ENCODE data around the gene LATS2.
"Not testable (repeated sequence)": the region's sequence is repeated elsewhere in the genome, so short reads cannot be mapped to it uniquely, and the experiment has no call there.

The LATS2 gene

DNA sequence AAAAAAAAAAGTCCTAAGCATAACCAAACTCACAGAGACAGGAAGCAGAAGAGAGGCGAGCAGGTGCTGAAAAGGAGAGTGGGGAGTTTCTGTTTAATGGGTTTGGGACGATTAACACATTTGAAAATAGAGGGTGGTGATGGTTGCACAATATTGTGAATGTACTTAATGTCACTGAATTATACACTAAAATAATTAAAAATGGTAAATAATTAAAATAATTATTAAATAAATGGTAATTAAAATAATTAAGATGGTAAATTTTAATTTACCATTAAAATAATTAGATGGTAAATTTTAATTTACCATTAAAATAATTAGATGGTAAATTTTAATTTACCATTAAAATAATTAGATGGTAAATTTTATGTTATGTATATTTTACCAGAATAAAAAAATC is 84.0 kb downstream of the LATS2 start:
- Histone ChIP-seq H3K4me3 (ENCODE audit: low read length) (no peak overlapping the region), H3K9me3 (ENCODE audit: control insufficient read depth, low read length) (no peaks in the 10 kb centered on the region), H3K36me3 (ENCODE audit: control insufficient read depth, insufficient read depth, low read length) (peaks cover 13% of the 10 kb centered on the region), H3K4me1 (ENCODE audit: control insufficient read depth, insufficient read depth, low read length) (no peaks in the 10 kb centered on the region), H3K27me3 (ENCODE audit: control insufficient read depth, insufficient read depth, low read length) (no peaks in the 10 kb centered on the region), H3K9ac (ENCODE audit: low read length) (no peak overlapping the region)

DNA sequence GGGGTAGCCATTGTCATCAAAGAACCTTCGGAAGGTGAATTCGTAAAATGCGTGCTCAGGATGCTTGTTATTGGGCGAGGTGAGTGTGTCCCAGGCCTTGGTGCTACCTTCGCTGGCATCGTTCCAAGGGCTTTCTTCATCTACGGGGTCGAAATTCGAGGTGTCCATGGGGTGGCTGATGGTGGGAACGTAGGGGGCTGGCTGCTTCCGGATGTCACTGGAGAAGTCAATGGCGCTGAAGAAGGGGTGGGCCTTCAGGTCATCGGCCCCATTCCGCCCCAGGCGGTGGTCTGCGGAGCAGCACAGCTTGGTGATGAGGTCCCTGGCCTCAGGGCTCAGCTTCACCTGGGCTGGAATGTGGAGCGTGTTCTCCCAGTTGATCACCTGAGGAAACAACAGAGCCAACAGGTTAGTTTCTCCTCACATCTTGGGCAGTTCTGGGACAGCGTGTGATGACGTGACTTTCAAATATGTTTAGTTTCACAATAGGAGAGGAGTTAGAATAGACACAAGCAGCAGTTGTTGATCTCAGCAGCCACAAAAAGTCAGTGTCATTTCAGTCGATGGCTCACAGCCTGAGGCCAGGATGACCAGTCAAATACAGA is 86.3 kb downstream of the LATS2 start:
- Histone ChIP-seq H3K4me3 (ENCODE audit: low read length) (no peak overlapping the region), H3K4me1 (ENCODE audit: control insufficient read depth, insufficient read depth, low read length) (no peaks in the 10 kb centered on the region), H3K27me3 (ENCODE audit: control insufficient read depth, insufficient read depth, low read length) (no peaks in the 10 kb centered on the region), H3K9me3 (ENCODE audit: control insufficient read depth, low read length) (no peaks in the 10 kb centered on the region), H3K36me3 (ENCODE audit: control insufficient read depth, insufficient read depth, low read length) (peaks cover 6% of the 10 kb centered on the region), H3K9ac (ENCODE audit: low read length) (no peak overlapping the region)

DNA sequence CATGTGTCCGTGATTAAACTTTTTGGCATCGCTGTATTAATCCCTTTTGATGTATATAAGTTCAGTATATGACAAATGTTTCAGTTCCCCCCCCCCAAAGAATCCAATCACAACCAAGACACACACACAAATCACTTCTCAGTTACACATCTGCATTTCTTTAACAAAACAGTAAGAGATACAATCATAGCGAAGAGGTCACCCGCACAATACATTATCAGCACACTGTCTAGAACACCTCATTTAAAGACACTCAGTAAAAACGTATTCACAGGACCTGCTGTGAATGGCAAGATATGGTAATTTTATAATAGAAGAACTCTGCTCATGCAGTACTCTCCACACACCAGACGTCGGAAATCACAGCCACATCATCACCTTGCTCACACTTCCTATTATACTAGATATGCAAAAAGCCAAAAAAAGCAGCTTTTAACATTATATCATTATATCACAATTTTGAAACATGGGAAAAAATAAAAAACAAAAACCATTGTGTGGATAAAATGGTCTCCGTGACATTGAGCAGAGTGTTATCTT is 87.4 kb downstream of the LATS2 start:
- Histone ChIP-seq H3K27me3 (ENCODE audit: control insufficient read depth, insufficient read depth, low read length) (no peaks in the 10 kb centered on the region), H3K4me3 (ENCODE audit: low read length) (no peak overlapping the region), H3K4me1 (ENCODE audit: control insufficient read depth, insufficient read depth, low read length) (no peaks in the 10 kb centered on the region), H3K36me3 (ENCODE audit: control insufficient read depth, insufficient read depth, low read length) (peaks cover 6% of the 10 kb centered on the region), H3K9me3 (ENCODE audit: control insufficient read depth, low read length) (no peaks in the 10 kb centered on the region), H3K9ac (ENCODE audit: low read length) (no peak overlapping the region)

DNA sequence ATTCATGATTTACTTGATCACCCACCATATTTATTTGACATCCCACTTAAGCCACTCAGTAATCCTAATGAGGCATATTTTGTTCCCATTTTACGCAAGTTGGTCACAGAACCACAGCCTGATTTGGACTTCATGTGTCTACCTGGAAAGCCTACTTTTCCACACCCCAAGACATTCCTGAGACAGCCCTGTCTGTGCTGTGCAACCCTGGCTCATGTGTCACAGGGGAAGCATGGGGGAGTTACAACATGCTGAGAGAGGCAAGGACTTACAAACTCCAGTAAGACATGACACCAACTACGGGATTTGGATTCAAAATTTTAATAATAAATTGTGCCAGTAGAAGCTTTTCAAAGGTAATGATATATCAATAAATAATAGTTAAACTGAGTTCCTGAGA is 88.7 kb downstream of the LATS2 start:
- H3K27me3 ChIP-seq (ENCODE audit: control insufficient read depth, insufficient read depth, low read length) = no peaks in the 10 kb centered on the region
- no peaks in the 10 kb centered on the region for H3K4me1 ChIP-seq (ENCODE audit: control insufficient read depth, insufficient read depth, low read length)
- H3K9me3 ChIP-seq (ENCODE audit: control insufficient read depth, low read length) = no peaks in the 10 kb centered on the region
- no peak overlapping the region for H3K4me3 ChIP-seq (ENCODE audit: low read length)
- H3K9ac ChIP-seq (ENCODE audit: low read length) = no peak overlapping the region
- peaks cover 6% of the 10 kb centered on the region for H3K36me3 ChIP-seq (ENCODE audit: control insufficient read depth, insufficient read depth, low read length)

DNA sequence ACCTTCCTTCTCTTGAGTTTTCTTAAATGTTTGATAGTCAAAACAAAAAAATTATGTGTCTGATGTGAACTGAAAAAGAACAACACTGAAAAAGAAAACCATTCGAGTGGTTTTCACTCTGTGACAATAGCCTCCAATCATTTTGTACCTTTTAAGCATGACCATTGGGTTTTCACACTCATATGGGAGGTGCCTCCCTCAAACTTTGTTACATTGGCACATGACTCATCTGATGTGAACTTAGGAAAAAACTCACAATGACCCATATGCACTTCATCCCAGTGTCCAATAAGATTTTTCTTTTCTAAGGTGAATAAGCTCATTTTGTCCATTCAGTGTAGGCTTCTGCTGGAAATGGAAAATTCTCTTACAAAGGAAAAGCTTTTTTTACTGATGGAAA is 92.2 kb downstream of the LATS2 start:
- Histone ChIP-seq H3K9me3 (ENCODE audit: control insufficient read depth, low read length) (no peaks in the 10 kb centered on the region), H3K36me3 (ENCODE audit: control insufficient read depth, insufficient read depth, low read length) (no peaks in the 10 kb centered on the region), H3K4me3 (ENCODE audit: low read length) (no peak overlapping the region), H3K9ac (ENCODE audit: low read length) (no peak overlapping the region), H3K27me3 (ENCODE audit: control insufficient read depth, insufficient read depth, low read length) (no peaks in the 10 kb centered on the region), H3K4me1 (ENCODE audit: control insufficient read depth, insufficient read depth, low read length) (no peaks in the 10 kb centered on the region)

DNA sequence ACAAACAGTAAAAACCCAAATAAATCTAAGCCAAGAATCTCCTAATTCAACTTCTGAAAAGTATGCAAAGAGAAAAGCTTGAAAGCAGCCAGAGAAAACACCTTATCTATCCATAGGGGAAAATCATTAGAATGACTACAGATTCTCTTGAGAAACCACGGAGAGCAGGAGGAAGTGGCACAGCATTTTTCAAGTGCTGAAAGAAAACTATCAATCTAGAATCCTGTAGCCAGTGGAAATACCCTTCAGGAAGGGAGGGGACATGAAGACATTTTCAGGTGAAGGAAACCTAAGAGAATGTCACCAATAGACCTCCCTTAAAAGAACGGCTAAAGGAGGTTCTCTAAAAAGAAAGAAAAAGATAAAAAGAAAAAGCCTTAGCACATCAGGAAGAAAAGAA is 92.6 kb downstream of the LATS2 start:
- Histone ChIP-seq H3K36me3 (ENCODE audit: control insufficient read depth, insufficient read depth, low read length) (no peaks in the 10 kb centered on the region), H3K9ac (ENCODE audit: low read length) (no peak overlapping the region), H3K9me3 (ENCODE audit: control insufficient read depth, low read length) (no peaks in the 10 kb centered on the region), H3K27me3 (ENCODE audit: control insufficient read depth, insufficient read depth, low read length) (no peaks in the 10 kb centered on the region), H3K4me3 (ENCODE audit: low read length) (no peak overlapping the region), H3K4me1 (ENCODE audit: control insufficient read depth, insufficient read depth, low read length) (no peaks in the 10 kb centered on the region)

DNA sequence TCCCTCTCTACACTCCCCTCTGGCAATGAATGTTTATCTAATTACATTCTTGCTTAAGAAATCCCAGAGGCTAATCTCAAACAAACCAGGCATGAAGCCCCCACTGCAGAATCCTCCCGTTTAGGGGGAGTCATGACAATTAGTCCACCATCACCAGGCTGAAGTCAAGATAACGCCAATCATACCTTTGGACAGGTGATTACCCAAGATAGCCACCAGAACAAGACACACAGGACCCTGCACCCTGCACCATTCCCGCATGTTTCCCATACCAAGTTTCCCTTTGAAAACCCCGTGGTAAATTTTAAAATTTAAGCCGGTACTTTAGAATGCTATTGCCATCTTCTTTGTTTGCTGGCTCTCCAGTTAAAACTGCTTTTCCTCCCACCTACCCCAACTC is 94.0 kb downstream of the LATS2 start:
- no peaks in the 10 kb centered on the region for H3K4me1 ChIP-seq (ENCODE audit: control insufficient read depth, insufficient read depth, low read length)
- H3K9me3 ChIP-seq (ENCODE audit: control insufficient read depth, low read length) = no peaks in the 10 kb centered on the region
- H3K36me3 ChIP-seq (ENCODE audit: control insufficient read depth, insufficient read depth, low read length) = no peaks in the 10 kb centered on the region
- H3K4me3 ChIP-seq (ENCODE audit: low read length) = no peak overlapping the region
- H3K27me3 ChIP-seq (ENCODE audit: control insufficient read depth, insufficient read depth, low read length) = no peaks in the 10 kb centered on the region
- no peak overlapping the region for H3K9ac ChIP-seq (ENCODE audit: low read length)

DNA sequence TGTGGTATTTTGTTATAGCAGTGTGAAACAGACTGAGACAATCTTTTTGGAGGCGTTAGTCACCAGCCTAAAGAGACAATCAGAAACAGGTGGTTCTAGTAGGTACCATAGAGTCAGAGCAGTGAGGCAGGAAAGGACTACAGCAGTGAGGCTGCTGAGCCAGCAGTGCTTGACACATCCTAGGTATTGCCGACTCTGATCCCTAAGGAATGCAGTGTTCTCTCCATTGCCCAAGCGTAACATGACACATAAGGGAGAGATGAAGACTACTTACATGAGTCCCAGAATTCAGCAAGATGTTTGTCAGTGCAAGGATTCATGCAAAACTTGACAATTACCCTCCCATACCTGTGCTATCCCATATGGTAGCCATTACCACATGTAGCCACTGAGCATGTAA is 96.5 kb downstream of the LATS2 start:
- no peak overlapping the region for H3K4me3 ChIP-seq (ENCODE audit: low read length)
- no peaks in the 10 kb centered on the region for H3K27me3 ChIP-seq (ENCODE audit: control insufficient read depth, insufficient read depth, low read length)
- H3K9ac ChIP-seq (ENCODE audit: low read length) = no peak overlapping the region
- H3K9me3 ChIP-seq (ENCODE audit: control insufficient read depth, low read length) = no peaks in the 10 kb centered on the region
- no peaks in the 10 kb centered on the region for H3K4me1 ChIP-seq (ENCODE audit: control insufficient read depth, insufficient read depth, low read length)
- no peaks in the 10 kb centered on the region for H3K36me3 ChIP-seq (ENCODE audit: control insufficient read depth, insufficient read depth, low read length)

DNA sequence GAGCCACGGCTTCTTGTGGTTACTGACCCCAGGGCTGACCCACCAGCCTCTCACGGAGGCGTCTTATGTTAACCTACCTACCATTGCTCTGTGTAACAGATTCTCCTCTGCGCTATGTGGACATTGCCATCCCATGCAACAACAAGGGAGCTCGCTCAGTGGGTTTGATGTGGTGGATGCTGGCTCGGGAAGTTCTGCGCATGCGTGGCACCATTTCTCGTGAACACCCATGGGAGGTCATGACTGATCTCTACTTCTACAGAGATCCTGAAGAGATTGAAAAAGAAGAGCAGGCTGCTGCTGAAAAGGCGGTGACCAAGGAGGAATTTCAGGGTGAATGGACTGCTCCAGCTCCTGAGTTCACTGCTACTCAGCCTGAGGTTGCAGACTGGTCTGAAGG is 99.7 kb downstream of the LATS2 start:
- not testable (repeated sequence) for H3K9me3 ChIP-seq (ENCODE audit: control insufficient read depth, low read length); H3K36me3 ChIP-seq (ENCODE audit: control insufficient read depth, insufficient read depth, low read length); H3K4me1 ChIP-seq (ENCODE audit: control insufficient read depth, insufficient read depth, low read length); H3K27me3 ChIP-seq (ENCODE audit: control insufficient read depth, insufficient read depth, low read length); H3K9ac ChIP-seq (ENCODE audit: low read length); H3K4me3 ChIP-seq (ENCODE audit: low read length)

DNA sequence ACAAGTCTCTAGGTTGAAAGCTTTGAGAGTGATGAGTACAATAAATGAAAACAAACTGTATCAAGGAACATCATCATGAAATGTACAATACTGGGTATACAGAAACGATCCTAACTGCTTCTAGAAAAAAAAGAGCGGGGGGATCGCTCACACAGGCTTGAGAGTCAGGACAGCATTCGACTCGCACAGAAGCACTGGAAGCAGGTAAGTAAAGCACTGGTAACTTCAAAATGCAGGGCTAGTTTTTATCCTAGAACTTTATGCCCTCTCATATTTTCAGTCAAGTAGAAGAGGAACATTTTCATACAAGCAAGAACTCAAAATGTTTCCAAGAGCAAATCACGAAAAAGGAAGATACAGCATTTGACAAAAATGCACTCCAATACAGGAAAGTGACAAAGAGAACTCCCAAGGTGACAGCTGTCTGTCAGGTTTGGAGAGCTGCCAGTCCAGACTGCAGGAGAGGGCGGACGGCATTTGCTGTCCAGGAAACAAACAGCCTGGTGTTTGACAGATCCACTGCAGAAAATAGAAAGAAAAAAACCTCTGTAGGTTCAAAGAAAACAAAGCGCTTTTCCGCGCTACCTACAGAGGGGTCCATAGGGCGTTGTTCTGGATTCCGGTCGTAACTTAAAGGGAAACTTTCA is 100.6 kb downstream of the LATS2 start:
- H3K36me3 ChIP-seq (ENCODE audit: control insufficient read depth, insufficient read depth, low read length) = no peaks in the 10 kb centered on the region
- no peaks in the 10 kb centered on the region for H3K4me1 ChIP-seq (ENCODE audit: control insufficient read depth, insufficient read depth, low read length)
- H3K9me3 ChIP-seq (ENCODE audit: control insufficient read depth, low read length) = no peaks in the 10 kb centered on the region
- no peak overlapping the region for H3K9ac ChIP-seq (ENCODE audit: low read length)
- H3K27me3 ChIP-seq (ENCODE audit: control insufficient read depth, insufficient read depth, low read length) = no peaks in the 10 kb centered on the region
- no peak overlapping the region for H3K4me3 ChIP-seq (ENCODE audit: low read length)

DNA sequence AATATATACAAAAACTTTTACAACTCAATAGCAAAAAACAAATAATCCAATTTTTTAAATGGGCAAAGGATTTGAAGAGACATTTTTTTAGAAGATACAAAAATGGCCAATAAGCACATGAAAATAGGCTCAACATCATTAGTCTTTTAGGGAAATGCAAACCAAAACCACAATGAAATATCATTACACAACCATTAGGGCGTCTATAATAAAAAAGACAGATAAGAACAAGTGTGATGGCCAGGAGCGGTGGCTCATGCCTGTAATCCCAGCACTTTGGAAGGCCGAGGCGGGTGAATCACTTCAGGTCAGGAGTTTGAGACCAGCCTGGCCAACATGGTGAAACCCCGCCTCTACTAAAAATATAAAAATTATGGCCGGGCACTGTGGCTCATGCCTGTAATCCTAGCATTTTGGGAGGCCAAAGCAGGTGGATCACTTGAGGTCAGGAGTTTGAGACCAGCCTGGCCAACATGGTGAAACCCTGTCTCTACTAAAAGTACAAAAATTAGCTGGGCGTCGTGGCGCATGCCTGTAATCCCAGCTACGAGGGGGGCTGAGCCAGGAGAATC is 104.3 kb downstream of the LATS2 start:
- H3K36me3 ChIP-seq (ENCODE audit: control insufficient read depth, insufficient read depth, low read length); H3K9ac ChIP-seq (ENCODE audit: low read length); H3K27me3 ChIP-seq (ENCODE audit: control insufficient read depth, insufficient read depth, low read length): not testable (repeated sequence)

DNA sequence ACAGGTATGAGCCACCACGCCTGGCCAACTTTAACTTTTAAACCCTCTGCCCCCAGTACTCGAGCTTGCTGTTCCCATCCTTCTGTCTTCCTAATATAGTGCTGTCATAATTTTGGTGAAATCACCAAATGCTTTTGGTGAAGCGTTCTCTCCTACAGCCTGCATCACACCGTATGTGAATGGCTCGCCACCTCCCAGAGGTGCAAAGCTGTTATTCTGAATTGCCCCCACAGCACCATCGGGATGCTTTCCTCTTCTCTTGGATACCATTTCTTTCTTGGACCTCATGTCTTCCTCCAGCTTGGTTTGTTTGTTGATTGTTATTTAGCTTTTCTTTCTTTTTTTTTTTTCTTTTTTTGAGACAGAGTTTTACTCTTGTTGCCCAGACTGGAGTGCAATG is 105.9 kb downstream of the LATS2 start:
- Histone ChIP-seq H3K27me3 (ENCODE audit: control insufficient read depth, insufficient read depth, low read length) (no peaks in the 10 kb centered on the region), H3K9ac (ENCODE audit: low read length) (no peak overlapping the region), H3K36me3 (ENCODE audit: control insufficient read depth, insufficient read depth, low read length) (no peaks in the 10 kb centered on the region), H3K4me1 (ENCODE audit: control insufficient read depth, insufficient read depth, low read length) (no peaks in the 10 kb centered on the region), H3K9me3 (ENCODE audit: control insufficient read depth, low read length) (no peaks in the 10 kb centered on the region), H3K4me3 (ENCODE audit: low read length) (no peak overlapping the region)

More for the DNA sequence above, 104.3 kb downstream of the LATS2 start:
- H3K9me3 ChIP-seq (ENCODE audit: control insufficient read depth, low read length); H3K4me1 ChIP-seq (ENCODE audit: control insufficient read depth, insufficient read depth, low read length); H3K4me3 ChIP-seq (ENCODE audit: low read length): not testable (repeated sequence)
